NCI-H2029 (cell line): ENCODE measurements around the gene CLCN5.

ENCODE experiments used
- DNase-seq: peaks from one replicate; lab custom pipeline; 2025; lab: John Stamatoyannopoulos, UW

Gene CLCN5

GRCh38 chrX:50082741-50083140, 160.3 kb downstream of the CLCN5 start:
- no peak for DNase-seq

- no peak for DNase-seq
Observed at GRCh38 chrX:50088645-50089044, 166.2 kb downstream of the CLCN5 start.

GRCh38 chrX:50093625-50094024, 171.2 kb downstream of the CLCN5 start:
- DNase-seq = no peak

GRCh38 chrX:50097071-50097470, 174.7 kb downstream of the CLCN5 start:
- DNase-seq = no peak

- no peak for DNase-seq
Observed at GRCh38 chrX:50098241-50098640, 175.8 kb downstream of the CLCN5 start.

GRCh38 chrX:50098749-50099148, 176.4 kb downstream of the CLCN5 start:
- no peak for DNase-seq

GRCh38 chrX:50099331-50099730, 176.9 kb downstream of the CLCN5 start:
- DNase-seq = no peak

- no peak for DNase-seq
Observed at GRCh38 chrX:50100188-50100587, 177.8 kb downstream of the CLCN5 start.

GRCh38 chrX:50103176-50103575, 180.8 kb downstream of the CLCN5 start:
- no peak for DNase-seq

- no peak for DNase-seq
Observed at GRCh38 chrX:50103866-50104566, 181.6 kb downstream of the CLCN5 start.

- no peak for DNase-seq
Observed at GRCh38 chrX:50106051-50106675, 183.8 kb downstream of the CLCN5 start.

GRCh38 chrX:50107470-50107869, 185.1 kb downstream of the CLCN5 start:
- DNase-seq = no peak

- DNase-seq = no peak
Observed at GRCh38 chrX:50108264-50108663, 185.9 kb downstream of the CLCN5 start.

GRCh38 chrX:50111742-50112141, 189.3 kb downstream of the CLCN5 start:
- DNase-seq = no peak

GRCh38 chrX:50114113-50114512, 191.7 kb downstream of the CLCN5 start:
- DNase-seq = no peak

- no peak for DNase-seq
Observed at GRCh38 chrX:50115973-50116372, 193.6 kb downstream of the CLCN5 start.

GRCh38 chrX:50117476-50117875, 195.1 kb downstream of the CLCN5 start:
- no peak for DNase-seq

GRCh38 chrX:50125480-50125879, 203.1 kb downstream of the CLCN5 start:
- no peak for DNase-seq

- no peak for DNase-seq
Observed at GRCh38 chrX:50147972-50148371, 225.6 kb downstream of the CLCN5 start.
